Measurements from ENCODE around the gene COG2. TPM values are rescaled to one million over a fixed set of nuclear protein-coding genes. Genes with fewer than 3 reads are reported as not detected.
"Not testable (repeated sequence)": the region's sequence is repeated elsewhere in the genome, so short reads cannot be mapped to it uniquely, and the experiment has no call there.

Gene COG2
- total and polyA plus RNA-seq, 5 experiments from 2014 or later: 30.4 to 50.2 (median 40.4) TPM

DNA sequence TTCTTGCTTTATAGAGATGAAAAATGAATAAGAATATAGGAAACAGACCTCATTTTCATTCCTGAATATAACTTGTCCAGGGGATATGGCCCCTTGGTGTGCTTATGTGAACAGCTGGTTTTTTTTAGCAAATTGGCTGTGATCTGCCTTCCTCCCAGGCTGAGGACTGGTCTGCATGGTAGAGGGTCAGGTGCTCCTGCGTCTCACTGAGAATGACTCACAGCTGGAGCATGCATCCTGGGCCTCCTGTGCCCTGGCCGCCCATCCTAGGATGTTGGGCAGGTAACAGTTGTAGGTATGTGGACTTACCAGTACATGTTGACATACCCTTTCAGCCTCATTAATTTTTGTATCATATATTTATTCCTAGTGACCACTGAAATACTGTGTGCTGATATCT is 41.9 kb downstream of the COG2 start:
- Mint-ChIP-seq H3K4me1 (peaks cover 0 to 12% (median 4%) of the 10 kb centered on the region in 4 donors), H3K4me3 (no peak overlapping the region), H3K27ac (no peak overlapping the region), H3K9me3 (no peaks in the 10 kb centered on the region), H3K36me3 (peaks cover 0 to 90% (median 19%) of the 10 kb centered on the region in 3 donors), H3K27me3 (no peaks in the 10 kb centered on the region)
- POLR2A ChIA-PET: no interaction called here
- no peak for ATAC-seq
- no peak for DNase-seq

DNA sequence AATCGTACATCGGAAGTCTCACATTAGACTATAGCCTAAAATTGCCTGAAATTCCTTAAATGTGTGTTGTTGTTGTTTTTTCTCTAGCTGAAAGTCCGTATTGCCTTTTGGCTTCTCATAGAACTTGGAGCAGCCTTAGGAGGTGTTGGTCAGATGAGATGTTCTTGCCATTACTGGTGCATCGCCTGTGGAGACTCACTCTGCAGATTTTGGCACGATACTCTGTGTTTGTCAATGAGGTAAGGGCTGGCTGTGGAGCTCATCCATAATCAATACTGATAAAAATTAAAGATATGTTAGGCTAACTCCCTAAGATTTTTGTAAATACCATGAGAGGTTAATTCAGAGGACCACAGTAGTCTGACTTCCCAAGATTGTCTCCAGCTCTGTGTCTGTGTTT is 42.7 kb downstream of the COG2 start:
- H3K36me3 Mint-ChIP-seq: peaks cover 0 to 90% (median 13%) of the 10 kb centered on the region in 3 donors
- no peak for DNase-seq
- POLR2A ChIA-PET: no interaction called here
- no peak for ATAC-seq
- H3K27me3 Mint-ChIP-seq: no peaks in the 10 kb centered on the region
- H3K4me3 Mint-ChIP-seq: no peak overlapping the region
- no peaks in the 10 kb centered on the region for H3K9me3 Mint-ChIP-seq
- peak overlapping the region in 1 of 10 donors; percentile 43 for H3K27ac Mint-ChIP-seq
- peaks cover 0 to 12% (median 4%) of the 10 kb centered on the region in 4 donors for H3K4me1 Mint-ChIP-seq

DNA sequence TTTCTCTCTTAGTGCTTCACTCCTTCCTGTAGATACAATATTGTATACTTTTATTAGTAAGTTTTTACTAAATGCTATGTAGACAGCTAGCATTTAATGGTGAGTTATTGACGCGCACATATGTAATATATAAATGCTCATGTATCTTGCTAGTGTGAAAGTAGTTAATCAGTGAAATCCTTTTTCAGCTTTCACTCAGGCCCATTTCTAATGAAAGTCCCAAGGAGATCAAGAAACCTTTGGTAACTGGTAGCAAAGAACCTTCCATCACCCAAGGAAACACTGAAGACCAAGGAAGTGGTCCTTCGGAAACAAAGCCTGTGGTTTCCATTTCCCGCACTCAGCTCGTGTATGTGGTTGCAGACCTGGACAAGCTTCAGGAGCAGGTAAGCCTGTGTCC is 44.5 kb downstream of the COG2 start:
- no peaks in the 10 kb centered on the region for H3K9me3 Mint-ChIP-seq
- DNase-seq (no peak), ATAC-seq (no peak)
- no peaks in the 10 kb centered on the region for H3K27me3 Mint-ChIP-seq
- no peak overlapping the region for H3K4me3 Mint-ChIP-seq
- peaks cover 0 to 9% (median 4%) of the 10 kb centered on the region in 4 donors for H3K4me1 Mint-ChIP-seq
- peaks cover 0 to 89% (median 15%) of the 10 kb centered on the region in 3 donors for H3K36me3 Mint-ChIP-seq
- H3K27ac Mint-ChIP-seq: no peak overlapping the region
- POLR2A ChIA-PET: no interaction called here

DNA sequence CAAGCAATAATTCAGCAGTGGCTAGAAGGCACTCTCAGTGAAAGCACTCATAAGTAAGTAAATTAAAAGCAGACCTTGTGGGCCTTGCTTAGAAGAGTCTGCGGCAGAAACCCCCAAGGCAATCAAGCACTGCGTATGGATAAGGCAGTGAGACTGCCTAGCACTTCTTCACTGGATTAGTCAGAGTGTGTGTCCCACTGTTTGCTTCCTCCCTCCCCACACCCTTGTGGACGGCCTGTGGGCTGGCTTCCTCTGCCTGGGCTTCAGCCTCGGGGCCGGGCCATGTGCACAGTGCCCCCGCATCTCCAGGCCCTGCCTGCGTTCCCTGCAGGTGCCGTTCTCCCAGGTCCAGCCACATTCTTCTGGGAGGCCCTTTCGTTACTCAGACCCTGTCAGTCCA is 47.8 kb downstream of the COG2 start:
- Mint-ChIP-seq H3K4me3 (no peak overlapping the region), H3K27ac (peak overlapping the region in 2 of 10 donors; percentile 35 to 66), H3K9me3 (no peaks in the 10 kb centered on the region), H3K27me3 (no peaks in the 10 kb centered on the region), H3K36me3 (peaks cover 0 to 82% (median 11%) of the 10 kb centered on the region in 3 donors), H3K4me1 (peaks cover 0 to 10% (median 5%) of the 10 kb centered on the region in 4 donors)
- DNase-seq: no peak
- ATAC-seq: no peak
- POLR2A ChIA-PET: no interaction called here

DNA sequence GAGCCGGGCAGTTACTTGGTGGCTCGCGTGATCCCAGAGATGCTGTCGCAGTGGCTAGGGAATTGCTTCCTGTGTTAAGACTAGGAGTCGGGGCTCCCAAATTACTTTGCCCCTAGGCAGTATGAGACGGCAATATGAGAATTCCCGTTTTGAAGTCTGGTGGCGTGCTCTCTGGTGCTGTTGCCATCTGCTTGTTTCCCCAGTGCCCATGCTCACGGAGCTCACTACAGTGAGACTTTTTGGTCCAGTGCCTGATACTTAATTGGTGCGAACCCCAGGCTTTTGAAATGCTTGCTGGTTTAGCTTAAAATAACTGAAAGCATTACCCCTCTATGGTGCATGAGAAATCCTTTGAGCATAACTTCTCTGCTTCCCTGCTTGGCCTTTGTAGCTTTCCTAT is 49.3 kb downstream of the COG2 start:
- Mint-ChIP-seq H3K4me3 (no peak overlapping the region), H3K9me3 (no peaks in the 10 kb centered on the region), H3K27ac (peak overlapping the region in 1 of 10 donors; percentile 29), H3K27me3 (no peaks in the 10 kb centered on the region), H3K4me1 (peaks cover 3 to 10% (median 6%) of the 10 kb centered on the region in 4 donors), H3K36me3 (peaks cover 0 to 68% (median 9%) of the 10 kb centered on the region in 3 donors)
- ATAC-seq: no peak
- POLR2A ChIA-PET: no interaction called here
- DNase-seq: no peak

DNA sequence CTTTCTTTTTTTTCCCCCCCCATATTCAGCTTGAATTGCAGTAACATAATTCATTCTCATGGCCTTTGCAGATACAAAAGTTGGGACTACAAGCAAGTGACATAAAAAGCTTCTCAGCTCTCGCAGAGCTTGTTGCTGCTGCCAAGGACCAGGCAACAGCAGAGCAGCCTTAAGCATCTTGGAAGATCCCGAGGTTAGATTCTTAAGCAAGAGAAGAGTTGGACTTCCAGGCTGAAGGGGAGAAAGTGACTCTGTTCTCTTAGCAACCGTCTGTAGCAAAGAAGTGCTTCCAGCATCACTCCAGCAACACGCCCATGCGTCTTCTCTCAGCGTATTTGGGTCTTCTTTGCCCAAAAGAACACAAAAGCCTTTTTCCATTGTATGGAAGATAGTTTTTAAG is 50.9 kb downstream of the COG2 start:
- H3K4me1 Mint-ChIP-seq: peaks cover 3 to 10% (median 6%) of the 10 kb centered on the region in 4 donors
- H3K9me3 Mint-ChIP-seq: no peaks in the 10 kb centered on the region
- no peak overlapping the region for H3K4me3 Mint-ChIP-seq
- H3K27ac Mint-ChIP-seq: peak overlapping the region in 2 of 10 donors; percentile 60 to 79
- ATAC-seq (no peak), DNase-seq (no peak)
- H3K36me3 Mint-ChIP-seq: peaks cover 0 to 54% (median 7%) of the 10 kb centered on the region in 3 donors
- POLR2A ChIA-PET: no interaction called here
- H3K27me3 Mint-ChIP-seq: peaks cover 0 to 2% (median 0%) of the 10 kb centered on the region in 5 donors

DNA sequence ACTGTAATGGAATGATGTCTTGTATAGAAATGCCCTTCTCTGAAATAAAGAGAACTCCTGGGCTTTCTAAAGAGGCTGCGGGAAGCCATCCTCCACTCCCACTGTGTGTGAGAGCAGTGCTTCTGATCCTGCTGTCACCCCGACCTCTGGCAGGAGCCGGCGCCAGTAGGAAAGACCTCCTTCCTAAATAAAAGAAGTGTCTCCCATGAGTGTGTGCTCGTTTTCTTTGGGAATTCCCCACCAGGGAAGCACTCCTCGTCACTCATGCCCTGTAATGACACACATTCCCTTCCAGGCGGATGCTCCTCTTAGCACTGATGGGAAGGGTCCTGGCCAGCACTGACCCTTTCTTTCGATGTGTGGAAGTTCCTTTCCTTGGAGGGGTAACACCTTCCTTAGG is 51.5 kb downstream of the COG2 start:
- no peak for DNase-seq
- peaks cover 3 to 10% (median 6%) of the 10 kb centered on the region in 4 donors for H3K4me1 Mint-ChIP-seq
- peaks cover 0 to 3% (median under 1%) of the 10 kb centered on the region in 5 donors for H3K27me3 Mint-ChIP-seq
- peaks cover 0 to 48% (median 7%) of the 10 kb centered on the region in 3 donors for H3K36me3 Mint-ChIP-seq
- no peak overlapping the region for H3K4me3 Mint-ChIP-seq
- peak overlapping the region in 4 of 10 donors; percentile 12 to 85 (median 68) for H3K27ac Mint-ChIP-seq
- no peaks in the 10 kb centered on the region for H3K9me3 Mint-ChIP-seq
- no peak for ATAC-seq
- POLR2A ChIA-PET: no interaction called here

DNA sequence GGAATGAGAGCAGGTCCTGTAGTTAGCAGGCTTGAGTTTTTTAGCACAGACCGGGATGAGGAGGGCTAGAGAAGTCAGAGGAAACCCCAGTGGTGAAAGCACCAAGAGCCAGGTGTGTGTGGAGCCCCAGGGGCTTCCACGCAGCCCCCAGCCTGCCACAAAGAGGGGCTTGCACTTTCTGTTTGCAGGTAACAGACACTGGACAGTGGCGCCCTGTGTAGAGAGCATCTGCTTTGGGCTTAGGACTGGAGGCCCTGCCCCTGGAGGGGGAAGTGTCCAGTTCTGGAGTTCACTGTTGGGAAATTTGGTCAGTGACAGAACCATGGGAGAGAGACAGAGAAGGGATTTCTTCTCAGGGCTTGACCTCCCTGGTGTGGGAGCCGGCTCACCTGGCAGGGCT is 52.2 kb downstream of the COG2 start:
- no peak for ATAC-seq
- H3K36me3 Mint-ChIP-seq: peaks cover 0 to 43% (median 7%) of the 10 kb centered on the region in 3 donors
- no peaks in the 10 kb centered on the region for H3K9me3 Mint-ChIP-seq
- peak overlapping the region in 1 of 10 donors; percentile 4 for H3K4me3 Mint-ChIP-seq
- peaks cover 0 to 7% (median 3%) of the 10 kb centered on the region in 5 donors for H3K27me3 Mint-ChIP-seq
- peak overlapping the region in 4 of 10 donors; percentile 13 to 85 (median 39) for H3K27ac Mint-ChIP-seq
- DNase-seq: no peak
- peaks cover 3 to 10% (median 6%) of the 10 kb centered on the region in 4 donors for H3K4me1 Mint-ChIP-seq
- POLR2A ChIA-PET: no interaction called here

DNA sequence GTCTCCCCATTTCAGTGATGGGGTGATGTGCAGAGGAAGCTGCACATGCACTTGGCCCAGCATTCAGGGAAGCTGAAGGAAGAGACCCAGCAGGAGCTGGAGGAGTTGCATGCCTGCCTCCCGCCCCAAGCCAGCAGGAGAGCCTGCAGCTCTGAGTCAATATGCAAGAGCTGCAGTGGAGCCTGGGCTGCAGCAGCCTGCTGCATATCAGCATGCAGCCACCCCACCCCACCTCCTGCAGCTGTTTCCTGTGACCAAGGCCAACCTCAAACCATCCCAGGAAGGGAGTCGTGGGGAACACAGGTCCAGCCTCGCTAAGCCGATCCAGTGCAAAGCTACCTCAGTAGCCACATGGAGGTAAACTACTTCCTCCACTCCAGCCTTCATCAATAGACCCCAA is 52.7 kb downstream of the COG2 start:
- POLR2A ChIA-PET: no interaction called here
- H3K4me3 Mint-ChIP-seq: no peak overlapping the region
- ATAC-seq: no peak
- H3K9me3 Mint-ChIP-seq: no peaks in the 10 kb centered on the region
- peaks cover 0 to 10% (median 3%) of the 10 kb centered on the region in 5 donors for H3K27me3 Mint-ChIP-seq
- H3K36me3 Mint-ChIP-seq: peaks cover 0 to 37% (median 7%) of the 10 kb centered on the region in 3 donors
- H3K4me1 Mint-ChIP-seq: peaks cover 3 to 10% (median 6%) of the 10 kb centered on the region in 4 donors
- peak overlapping the region in 4 of 10 donors; percentile 13 to 85 (median 16) for H3K27ac Mint-ChIP-seq
- DNase-seq: no peak

DNA sequence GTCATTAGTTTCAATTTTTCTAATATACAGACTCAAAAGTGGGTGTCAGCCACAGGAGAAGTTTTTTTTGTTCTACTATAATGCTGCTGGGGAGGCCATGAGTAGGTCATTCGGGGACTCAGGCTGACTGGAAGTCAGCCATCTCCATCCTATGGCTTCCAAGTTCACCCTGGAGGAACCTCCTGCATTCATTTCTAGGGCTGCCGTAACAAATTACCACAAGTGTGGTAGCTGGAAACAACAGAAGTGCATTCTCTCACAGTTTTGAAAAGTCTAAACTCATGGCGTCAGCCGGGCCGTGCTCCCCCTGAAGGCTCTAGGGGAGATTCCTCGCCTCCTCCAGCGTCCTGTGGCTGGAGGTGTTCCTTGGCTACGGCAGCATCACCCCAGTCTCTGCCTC is 53.9 kb downstream of the COG2 start:
- H3K27me3 Mint-ChIP-seq: peaks cover 0 to 10% (median 3%) of the 10 kb centered on the region in 5 donors
- no peak overlapping the region for H3K4me3 Mint-ChIP-seq
- peak overlapping the region in 1 of 10 donors; percentile 55 for H3K27ac Mint-ChIP-seq
- H3K4me1 Mint-ChIP-seq: peaks cover 3 to 10% (median 6%) of the 10 kb centered on the region in 4 donors
- ATAC-seq (no peak), DNase-seq (no peak)
- no peaks in the 10 kb centered on the region for H3K9me3 Mint-ChIP-seq
- peaks cover 0 to 28% (median 4%) of the 10 kb centered on the region in 3 donors for H3K36me3 Mint-ChIP-seq
- POLR2A ChIA-PET: no interaction called here

DNA sequence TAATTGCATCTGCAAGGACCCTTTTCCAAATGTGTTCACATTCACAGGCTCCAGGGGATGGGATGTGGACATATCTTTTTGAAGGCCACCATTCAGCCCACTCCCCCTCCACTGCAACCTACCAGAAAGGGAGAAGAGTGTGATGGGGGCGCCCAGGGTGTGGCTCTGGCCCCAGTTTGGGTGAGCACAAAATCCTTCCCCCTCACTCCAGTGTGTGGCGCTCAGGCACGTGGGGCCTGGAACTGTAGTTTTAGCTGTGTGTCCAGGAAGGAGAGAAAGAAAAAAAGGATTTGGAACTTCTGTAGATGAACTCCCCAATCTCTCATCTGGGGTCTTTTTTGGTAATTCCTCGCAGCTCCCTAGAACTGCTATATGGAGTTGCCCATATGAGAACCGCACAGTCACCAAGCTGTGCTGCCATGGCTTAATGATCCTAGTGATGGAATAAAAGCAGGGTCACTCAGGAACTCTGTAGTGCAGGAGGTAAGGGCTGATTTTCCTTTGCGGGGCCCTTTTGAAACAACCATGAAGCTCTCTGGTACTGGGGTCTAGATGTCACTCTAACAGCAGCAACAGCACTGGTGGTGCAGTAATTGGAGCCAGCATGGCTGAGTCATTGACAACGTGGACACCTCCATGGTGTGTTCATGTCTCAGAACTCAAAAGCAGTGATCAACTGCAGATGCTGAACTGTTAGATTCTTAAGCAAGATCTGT is 54.6 kb downstream of the COG2 start:
- peaks cover 3 to 10% (median 6%) of the 10 kb centered on the region in 4 donors for H3K4me1 Mint-ChIP-seq
- peaks cover 0 to 10% (median 3%) of the 10 kb centered on the region in 5 donors for H3K27me3 Mint-ChIP-seq
- H3K4me3 Mint-ChIP-seq: no peak overlapping the region
- POLR2A ChIA-PET: no interaction called here
- H3K9me3 Mint-ChIP-seq: no peaks in the 10 kb centered on the region
- H3K27ac Mint-ChIP-seq: peak overlapping the region in 2 of 10 donors; percentile 38 to 55
- peaks cover 0 to 22% (median 0%) of the 10 kb centered on the region in 3 donors for H3K36me3 Mint-ChIP-seq
- no peak for DNase-seq
- no peak for ATAC-seq

DNA sequence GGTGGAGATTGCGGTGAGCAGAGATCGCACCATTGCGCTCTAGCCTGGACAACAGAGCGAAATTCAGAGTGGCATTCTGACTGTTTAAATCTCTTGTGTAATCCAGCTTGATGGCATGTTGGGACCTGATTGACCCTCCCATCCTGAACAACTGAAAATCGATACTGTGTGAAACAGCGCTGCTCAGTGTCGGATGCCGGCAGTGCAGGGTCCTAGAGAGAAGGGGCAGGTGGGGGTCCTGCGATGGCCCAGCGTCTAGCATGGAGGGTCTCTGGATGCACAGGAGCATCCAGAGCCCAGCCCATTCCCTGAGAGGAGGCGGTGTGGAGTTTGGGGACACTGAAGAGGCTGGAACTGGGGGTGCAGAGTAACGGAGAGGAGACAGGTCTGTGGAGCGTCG is 55.8 kb downstream of the COG2 start:
- Mint-ChIP-seq H3K4me1 (peaks cover 3 to 10% (median 6%) of the 10 kb centered on the region in 4 donors), H3K4me3 (no peak overlapping the region), H3K27me3 (peaks cover 0 to 10% (median 3%) of the 10 kb centered on the region in 5 donors), H3K36me3 (peaks cover 0 to 9% (median 0%) of the 10 kb centered on the region in 3 donors), H3K27ac (peak overlapping the region in 1 of 10 donors; percentile 56), H3K9me3 (no peaks in the 10 kb centered on the region)
- DNase-seq: no peak
- no peak for ATAC-seq
- POLR2A ChIA-PET: no interaction called here

DNA sequence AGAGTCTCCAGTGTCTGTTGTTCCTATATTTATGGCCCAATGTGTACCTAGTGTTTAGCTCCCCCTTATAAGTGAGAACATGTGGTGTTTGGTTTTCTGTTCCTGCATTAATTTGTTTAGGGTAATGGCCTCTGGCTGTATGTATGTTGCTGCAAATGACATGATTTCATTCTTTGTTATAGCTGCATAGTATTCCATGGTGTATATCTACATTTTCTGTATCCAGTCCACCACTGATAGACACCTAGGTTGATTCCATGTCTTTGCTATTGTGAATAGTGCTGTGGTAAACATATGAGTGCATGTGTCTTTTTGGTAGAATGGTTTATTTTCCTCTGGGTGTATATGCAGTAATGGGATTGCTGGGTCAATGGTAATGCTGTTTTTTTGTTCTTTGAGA is 56.7 kb downstream of the COG2 start:
- ATAC-seq, H3K27ac Mint-ChIP-seq, H3K9me3 Mint-ChIP-seq, H3K4me1 Mint-ChIP-seq, POLR2A ChIA-PET, H3K36me3 Mint-ChIP-seq, H3K27me3 Mint-ChIP-seq, DNase-seq, H3K4me3 Mint-ChIP-seq: not testable (repeated sequence)

All from naive thymus-derived CD8-positive, alpha-beta T cell (primary cell).